H1 (cell line): ENCODE results near the gene TTC23. TPM values are rescaled to one million over a fixed set of nuclear protein-coding genes. Genes with fewer than 3 reads are reported as not detected.

Source experiments
- HDAC2 ChIP-seq, 2 experiments: fragments of 300-600 bp in 1 of 2; sonication (generic) in 1 of 2; IDR thresholded peaks; 2 replicates each; pipeline ENCODE4 v1.6.1; 2011 to 2012; ENCODE audit warnings: low read depth in 2 of 2, low read length in 2 of 2, mild to moderate bottlenecking in 2 of 2, moderate library complexity in 2 of 2, borderline replicate concordance in 1 of 2, inconsistent platforms in 1 of 2
- SUZ12 ChIP-seq: fragments of 200-600 bp; sonication (generic); IDR thresholded peaks from 2 replicates; pipeline ENCODE4 v1.6.1; 2012; ENCODE audit warnings: mild to moderate bottlenecking, inconsistent platforms, low read length, moderate library complexity, mixed read lengths
- ZNF274 ChIP-seq: IDR thresholded peaks from 2 replicates; pipeline ENCODE4 v1.7.0; 2012; ENCODE audit warnings: low read length, borderline replicate concordance; ENCODE audit errors: extremely low read depth
- polyA plus RNA-seq, 7 experiments: library from polyadenylated mRNA; depleted of rRNA in 3 of 7; stranded (reverse) in 5 of 7; unstranded in 2 of 7; fragments of >200 nt in 5 of 7; fragments of 200-250 nt in 2 of 7; gene quantifications; 1 replicate in 5 of 7; 2 replicates in 1 of 7; 4 replicates in 1 of 7; pipeline versions ENCODE4 v1.2.1 to v1.2.3, GENCODE V29; 2011 to 2013; ENCODE audit warnings: missing spikeins in 2 of 7, mixed read lengths in 2 of 7
- total RNA-seq: library from RNA; stranded (reverse); fragmentation: NEBNext Ultra II Directional; extraction: Animal tissue kit (Norgen Biotek cat#: 25700); gene quantifications from 2 replicates; pipeline ENCODE4 v1.2.1, GENCODE V29; 2021

The TTC23 gene
- total and polyA plus RNA-seq, 2 of the 8 experiments (the other 6 are each of a cell fraction or from before 2014, with no cell fraction given) = 4.8 to 23.0 TPM

DNA sequence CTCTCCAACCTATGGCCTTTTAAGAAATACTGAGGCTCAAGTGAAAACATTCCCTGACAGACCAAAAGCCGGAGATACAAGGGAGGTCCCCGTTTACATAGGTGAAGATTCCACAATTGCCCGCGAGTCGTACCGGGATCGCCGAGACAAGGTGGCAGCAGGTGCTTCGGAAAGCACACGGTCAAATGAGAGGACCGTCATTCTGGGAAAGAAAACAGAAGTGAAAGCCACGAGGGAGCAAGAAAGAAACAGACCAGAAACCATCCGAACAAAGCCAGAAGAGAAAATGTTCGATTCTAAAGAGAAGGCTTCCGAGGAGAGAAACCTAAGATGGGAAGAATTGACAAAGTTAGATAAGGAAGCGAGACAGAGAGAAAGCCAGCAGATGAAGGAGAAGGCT, 119.7 kb downstream of the TTC23 start (continued):
- TF ChIP-seq SUZ12 = no peak
- no peak for TF ChIP-seq HDAC2 (IDR thresholded peaks at IDR 0.05; ENCODE audit: borderline replicate concordance in 1 of 2, low read depth in 2 of 2, low read length in 2 of 2)
- no peak for TF ChIP-seq ZNF274
